HG03354 (cell line): Measurements from ENCODE around the gene GTF2IRD1.
A peak's percentile ranks its signal among the peaks of the same experiment; 100 is the strongest.
"Not testable (repeated sequence)": the region's sequence is repeated elsewhere in the genome, so short reads cannot be mapped to it uniquely, and the experiment has no call there.

Experiments used
- ATAC-seq: cut with Tn5 transposase; IDR thresholded peaks from one replicate; pipeline ENCODE4 v1.9.1; 2021; ENCODE audit warnings: mild to moderate bottlenecking; ENCODE audit not compliant: unreplicated experiment, poor library complexity, severe bottlenecking

The GTF2IRD1 gene, protein sequence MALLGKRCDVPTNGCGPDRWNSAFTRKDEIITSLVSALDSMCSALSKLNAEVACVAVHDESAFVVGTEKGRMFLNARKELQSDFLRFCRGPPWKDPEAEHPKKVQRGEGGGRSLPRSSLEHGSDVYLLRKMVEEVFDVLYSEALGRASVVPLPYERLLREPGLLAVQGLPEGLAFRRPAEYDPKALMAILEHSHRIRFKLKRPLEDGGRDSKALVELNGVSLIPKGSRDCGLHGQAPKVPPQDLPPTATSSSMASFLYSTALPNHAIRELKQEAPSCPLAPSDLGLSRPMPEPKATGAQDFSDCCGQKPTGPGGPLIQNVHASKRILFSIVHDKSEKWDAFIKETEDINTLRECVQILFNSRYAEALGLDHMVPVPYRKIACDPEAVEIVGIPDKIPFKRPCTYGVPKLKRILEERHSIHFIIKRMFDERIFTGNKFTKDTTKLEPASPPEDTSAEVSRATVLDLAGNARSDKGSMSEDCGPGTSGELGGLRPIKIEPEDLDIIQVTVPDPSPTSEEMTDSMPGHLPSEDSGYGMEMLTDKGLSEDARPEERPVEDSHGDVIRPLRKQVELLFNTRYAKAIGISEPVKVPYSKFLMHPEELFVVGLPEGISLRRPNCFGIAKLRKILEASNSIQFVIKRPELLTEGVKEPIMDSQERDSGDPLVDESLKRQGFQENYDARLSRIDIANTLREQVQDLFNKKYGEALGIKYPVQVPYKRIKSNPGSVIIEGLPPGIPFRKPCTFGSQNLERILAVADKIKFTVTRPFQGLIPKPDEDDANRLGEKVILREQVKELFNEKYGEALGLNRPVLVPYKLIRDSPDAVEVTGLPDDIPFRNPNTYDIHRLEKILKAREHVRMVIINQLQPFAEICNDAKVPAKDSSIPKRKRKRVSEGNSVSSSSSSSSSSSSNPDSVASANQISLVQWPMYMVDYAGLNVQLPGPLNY

DNA sequence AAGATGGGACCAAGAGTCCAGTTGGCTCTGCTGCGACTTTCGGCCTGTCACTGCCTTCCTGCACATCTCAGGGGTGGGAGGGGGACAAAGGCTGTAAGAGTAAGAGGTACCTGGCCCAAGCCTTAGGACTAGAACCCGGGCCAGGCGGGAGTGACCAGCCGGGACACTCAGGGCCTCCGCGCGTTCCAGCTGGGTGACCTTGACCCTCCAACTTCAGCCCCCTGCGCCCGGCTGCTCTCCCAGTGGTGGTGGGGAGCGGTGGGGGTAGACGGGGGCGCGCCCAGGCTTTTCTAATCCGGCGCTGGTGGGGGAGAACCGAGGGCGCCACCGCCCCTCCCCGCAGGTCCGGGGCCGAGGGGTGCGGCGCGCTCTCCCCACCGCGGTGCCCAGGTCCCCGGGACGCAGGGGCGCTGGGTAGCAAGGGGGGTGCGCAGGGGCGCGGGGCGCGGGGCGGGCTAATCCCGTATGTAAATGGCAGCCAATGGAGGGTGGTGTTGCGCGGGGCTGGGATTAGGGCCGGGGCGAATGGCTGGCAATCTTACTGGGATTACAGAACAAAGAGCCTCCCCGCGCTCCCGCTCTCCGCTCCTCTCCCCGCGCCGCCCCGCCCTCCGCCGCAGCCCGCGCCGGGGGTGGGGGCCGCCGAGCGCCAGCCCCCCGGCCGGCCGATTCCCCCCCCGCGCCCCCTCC is at the start of gene GTF2IRD1:
GTF2IRD1 (plus strand) TSS at position 585 of the 690 bp plus-strand sequence. CDS start 54,175 bp downstream, outside the sequence.
- peak; percentile 31 for ATAC-seq

DNA sequence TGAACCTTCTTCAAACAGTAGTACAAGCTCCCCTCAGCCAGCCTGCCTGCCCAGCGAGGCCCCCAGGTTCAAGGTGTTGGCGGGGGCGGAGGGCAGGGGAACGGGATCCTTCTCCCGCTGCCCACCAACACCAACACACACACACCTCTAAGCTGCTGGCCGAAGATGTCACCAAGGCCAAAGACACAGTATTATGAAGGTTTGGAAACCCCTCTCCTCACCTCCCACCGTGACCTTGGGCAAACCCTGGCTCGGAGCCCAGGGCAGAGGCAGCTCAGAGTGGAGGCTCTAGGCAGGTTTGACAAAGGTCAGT is 49.4 kb upstream of the GTF2IRD1 start:
- ATAC-seq = no peak

DNA sequence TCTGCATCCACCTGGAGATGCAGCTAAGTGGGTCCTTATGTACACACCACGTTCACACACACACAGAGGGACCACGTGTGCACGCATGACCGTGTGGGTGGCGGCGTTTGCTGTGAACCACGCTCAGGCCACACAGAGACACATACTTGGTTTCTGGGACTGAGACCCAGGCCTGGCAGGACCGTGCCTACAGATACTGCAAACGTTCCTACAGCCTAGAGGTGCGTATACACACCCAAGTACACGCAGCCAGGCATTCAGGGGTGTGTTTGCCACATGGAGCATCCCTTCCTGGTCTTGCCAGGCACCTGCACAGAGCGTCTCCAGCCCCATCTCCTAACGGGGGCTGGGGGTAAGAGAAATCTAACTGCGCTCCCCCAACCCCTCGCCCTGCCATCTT is 49.0 kb upstream of the GTF2IRD1 start:
- ATAC-seq = no peak

DNA sequence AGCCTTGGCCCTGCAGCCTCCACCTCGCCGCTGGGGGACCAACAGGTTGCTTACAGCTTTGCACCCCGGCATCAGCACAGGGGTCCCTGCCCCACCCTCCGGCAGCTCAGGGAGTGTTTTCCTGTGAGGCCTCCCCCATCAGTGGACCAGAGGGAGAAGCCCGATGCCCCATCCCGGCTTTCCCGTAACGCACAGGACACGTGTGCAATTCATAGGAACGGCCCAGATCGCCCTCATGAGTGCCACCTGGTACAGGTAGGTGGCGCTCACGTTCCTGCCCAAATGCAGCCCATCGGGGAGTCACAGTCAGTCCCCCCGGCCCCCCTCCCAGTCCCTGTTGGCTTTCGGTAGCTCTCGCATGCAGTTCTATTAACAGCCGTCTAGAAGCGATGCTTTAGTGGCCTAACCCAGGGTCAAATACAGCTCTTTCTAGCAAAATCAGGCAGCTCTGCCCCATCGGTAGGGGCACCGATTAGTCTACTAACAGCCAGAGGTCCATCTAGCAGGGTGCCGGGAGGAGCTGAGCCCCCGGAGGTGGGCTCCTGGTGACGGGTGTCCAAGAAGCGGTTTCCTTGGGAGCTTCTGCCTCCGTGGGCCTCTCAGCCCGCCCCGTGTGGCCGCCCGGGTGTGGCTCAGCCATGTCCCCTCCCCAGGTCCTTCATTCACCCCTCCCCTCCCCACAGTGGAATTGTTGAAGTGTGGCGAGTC is 48.4 kb upstream of the GTF2IRD1 start:
- ATAC-seq = no peak

DNA sequence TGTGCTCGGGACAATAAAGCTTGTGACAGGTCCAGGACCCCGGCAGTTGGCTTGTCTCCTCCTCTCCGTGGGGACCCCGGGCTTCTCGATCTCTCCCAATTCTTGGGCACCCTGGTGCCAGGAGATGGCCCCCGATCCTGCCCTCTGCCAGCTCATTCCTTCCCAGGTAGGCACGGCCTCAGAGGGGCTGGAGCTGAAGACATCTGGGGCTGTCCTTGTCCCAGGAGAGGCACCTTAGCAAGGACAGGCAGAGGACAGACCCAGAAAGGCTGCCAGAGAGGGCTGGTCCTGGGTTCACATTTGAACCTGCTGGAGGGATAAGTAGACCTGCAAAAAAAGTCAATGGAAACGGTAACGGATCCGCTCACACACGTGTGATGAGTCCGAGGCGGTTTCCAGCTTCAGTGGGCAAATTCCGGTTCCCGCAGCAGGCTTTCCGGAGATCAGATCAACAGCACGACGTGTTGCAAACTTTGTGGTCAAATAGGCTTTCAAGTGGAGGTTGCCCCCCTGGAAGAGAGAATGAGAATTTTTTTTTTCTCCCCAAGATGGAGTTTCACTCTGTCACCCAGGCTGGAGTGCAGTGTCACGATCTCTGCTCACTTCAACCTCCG is 47.7 kb upstream of the GTF2IRD1 start:
- ATAC-seq = no peak

DNA sequence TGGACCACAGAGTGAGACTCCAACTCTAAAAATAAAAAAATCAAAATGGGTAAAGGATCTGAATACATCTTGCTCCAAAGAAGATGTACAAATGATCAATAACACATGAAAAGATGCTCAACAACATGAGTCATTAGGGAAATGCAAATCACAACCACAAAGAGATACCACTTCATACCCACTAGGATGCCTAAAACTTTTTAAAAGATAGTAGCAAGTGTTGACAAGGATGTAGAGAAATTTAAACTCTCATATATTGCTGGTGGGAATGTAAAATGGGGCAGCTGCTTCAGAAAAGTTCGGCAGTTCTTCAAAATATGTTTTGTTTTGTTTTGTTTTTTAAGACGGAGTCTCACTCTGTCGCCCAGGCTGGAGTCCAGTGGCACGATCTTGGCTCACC is 45.7 kb upstream of the GTF2IRD1 start:
- ATAC-seq = no peak

DNA sequence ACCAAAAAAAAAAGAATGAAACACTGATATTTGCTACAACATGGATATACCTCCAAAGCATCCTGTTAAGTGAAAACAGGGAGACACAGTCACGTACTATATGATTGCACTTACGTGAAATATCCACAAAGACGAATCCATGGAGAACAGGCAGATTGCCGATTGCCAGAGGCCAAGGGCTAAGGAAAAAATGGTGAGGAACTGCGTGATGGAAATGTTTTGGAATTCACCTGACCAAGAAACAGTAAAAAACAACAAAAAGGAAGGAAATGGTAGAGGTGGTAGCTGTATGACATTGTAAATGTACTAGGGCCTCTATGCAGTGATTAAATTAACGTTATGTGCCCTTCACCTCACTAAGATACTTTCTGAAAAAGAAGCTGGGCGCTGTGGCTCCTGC is 44.1 kb upstream of the GTF2IRD1 start:
- no peak for ATAC-seq

DNA sequence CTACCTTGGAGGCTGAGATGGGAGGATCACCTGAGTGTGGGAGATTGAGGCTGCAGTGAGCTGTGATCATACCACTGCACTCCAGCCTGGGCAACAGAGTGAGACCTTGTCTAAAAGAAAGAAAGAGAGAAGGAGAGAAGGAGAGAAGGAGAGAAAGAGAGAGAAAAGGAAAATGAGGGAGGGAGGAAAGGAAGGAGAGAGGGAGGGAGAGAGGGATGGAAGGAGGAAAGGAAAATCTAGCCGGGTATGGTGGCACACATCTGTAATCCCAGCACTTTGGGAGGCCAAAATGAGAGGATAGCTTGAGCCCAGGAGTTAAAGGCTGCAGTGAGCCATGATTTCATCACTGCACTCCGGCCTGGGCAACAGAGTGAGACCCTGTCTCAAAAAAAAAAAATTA is 42.9 kb upstream of the GTF2IRD1 start:
- ATAC-seq = no peak

DNA sequence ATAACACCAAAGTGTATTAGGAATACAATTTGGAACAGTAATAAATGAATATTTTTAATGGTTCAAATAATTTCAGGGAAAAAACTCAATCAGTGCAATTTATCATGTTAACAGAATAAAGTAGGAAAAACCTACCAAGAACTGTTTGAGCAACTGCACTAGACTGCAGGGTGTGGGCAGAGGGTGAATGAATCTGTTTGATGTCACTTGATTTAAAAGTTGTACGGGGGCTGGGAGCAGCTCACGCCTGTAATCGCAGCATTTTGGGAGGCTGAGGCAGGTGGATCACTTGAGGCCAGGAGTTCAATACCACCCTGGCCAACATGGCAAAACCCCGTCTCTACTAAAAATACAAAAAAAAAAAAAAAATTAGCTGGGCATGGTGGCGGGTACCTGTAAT is 42.1 kb upstream of the GTF2IRD1 start:
- not testable (repeated sequence) for ATAC-seq

DNA sequence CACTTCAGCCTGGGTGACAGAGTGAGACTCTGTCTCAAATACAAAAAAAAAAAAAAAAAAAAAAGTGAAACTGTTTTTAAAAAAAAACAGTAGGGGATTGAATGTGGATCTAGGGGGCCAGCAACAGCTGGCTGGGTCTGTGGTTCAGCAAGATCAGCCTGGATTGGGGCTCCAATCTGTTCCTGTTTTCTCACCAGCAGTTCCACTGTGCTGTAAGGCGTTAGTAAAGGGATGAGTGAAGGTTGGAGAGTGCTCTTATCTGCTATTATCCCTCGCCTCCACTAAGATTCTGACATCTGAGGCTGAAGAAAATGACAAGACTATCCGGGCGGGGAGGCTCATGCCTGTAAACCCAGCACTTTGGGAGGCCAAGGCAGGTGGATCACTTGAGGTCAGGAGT is 41.6 kb upstream of the GTF2IRD1 start:
- no peak for ATAC-seq

DNA sequence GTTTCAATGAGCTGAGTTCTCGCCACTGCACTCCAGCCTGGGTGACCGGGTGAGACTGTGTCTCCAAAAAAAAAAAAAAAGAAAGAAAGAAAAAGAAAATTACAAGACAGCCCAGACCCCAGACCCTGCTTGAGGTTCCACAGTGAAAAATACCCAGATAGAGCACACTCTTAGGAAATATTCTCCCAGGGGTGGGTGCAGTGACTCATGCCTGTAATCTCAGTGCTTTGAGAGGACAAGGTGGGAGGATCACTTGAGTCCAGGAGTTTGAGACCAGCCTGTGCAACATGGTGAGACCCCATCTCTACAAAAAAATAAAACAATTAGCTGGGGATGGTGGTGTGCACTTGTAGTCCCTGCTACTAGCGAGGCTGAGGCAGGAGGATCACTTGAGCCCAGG is 41.1 kb upstream of the GTF2IRD1 start:
- no peak for ATAC-seq

DNA sequence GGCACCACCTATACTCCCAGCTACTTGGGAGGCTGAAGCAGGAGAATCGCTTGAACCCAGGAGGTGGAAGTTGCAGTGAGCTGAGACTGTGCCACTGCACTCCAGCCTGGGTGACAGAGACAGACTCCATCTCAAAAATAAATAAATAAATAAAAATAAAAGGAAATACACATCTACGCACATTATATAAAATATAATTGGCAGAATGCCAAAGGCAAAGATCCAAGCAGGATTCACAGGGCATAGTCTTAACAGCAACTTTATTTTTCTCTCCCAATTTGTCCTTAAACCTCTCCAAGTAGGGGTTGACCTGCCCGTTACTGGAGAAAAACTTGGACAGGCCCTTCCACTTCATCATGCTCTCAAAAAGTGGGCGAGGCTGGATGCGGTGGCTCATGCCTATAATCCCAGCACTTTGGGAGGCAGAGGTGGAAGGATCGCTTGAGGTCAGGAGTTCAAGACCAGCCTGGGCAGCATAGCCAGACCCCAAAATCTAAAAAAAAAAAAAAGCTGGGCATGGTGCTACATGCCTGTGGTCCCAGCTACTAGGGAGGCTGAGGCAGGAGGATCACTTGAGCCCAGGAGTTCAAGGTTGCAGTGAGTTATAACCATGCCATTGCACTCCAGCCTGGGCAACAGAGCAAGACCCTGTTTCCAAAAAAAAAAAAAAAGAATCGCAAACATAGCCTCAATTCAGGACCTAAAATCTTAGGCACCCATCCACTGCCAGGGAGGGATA is 38.9 kb upstream of the GTF2IRD1 start:
- ATAC-seq = not testable (repeated sequence)

DNA sequence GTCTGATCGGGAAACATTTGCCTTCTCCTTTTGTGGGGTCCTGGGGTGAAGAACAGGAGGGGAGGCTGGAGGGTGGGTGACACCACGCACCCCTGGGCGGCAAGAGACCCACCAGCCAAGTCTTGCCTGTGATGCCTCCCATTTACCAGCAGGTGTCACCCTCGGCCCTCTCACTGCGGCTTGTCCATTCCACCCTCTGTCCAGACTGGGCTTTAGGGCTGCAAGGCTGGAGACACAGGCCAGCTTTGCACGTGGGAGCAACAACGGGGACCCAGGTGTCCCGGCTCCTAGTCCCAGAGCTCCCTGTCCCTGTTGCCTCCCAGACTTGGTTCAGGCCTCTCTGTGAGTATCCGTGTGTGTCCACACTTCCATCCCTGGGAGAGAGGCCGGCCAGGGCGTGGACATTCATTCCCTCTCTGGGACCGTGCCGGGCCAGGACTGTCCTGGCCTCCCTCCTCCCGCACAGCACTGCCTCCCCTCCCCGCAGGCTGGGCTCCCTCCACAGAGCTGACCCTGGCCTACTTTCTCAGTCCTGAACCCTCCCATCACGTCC is 36.2 kb upstream of the GTF2IRD1 start:
- ATAC-seq = no peak

DNA sequence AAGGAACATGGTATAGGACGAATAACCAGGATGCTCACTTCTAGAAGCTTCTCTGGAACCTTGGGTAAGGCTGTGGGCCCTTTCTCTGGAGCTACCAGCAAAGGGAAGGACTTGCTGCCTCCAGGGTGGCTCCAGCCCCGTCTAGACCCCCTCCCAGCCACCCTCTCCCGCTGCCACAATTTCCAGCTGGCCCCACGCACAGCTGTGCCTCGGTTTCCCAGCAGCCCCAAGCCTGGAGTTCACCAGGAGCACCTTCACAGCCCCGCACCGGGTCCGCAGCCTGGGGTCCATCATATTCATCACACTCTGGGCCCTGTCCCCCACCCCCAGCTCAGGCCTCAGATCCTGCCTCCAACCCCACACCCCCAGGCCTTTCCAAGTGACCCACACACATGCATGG is 35.6 kb upstream of the GTF2IRD1 start:
- ATAC-seq = no peak

DNA sequence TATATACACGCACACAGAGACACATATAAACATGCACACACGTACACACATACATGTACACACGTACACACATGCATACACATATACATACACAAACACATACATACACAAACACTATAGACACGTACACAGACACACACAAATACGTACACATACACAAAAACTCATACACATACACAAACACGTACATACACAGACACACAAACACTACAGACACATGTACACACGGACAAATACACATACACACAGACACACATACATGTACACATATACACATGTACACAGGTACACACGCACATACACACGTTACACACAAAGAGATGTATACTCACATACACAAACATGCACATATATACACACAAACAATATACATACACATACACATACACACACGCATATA is 35.2 kb upstream of the GTF2IRD1 start:
- no peak for ATAC-seq

DNA sequence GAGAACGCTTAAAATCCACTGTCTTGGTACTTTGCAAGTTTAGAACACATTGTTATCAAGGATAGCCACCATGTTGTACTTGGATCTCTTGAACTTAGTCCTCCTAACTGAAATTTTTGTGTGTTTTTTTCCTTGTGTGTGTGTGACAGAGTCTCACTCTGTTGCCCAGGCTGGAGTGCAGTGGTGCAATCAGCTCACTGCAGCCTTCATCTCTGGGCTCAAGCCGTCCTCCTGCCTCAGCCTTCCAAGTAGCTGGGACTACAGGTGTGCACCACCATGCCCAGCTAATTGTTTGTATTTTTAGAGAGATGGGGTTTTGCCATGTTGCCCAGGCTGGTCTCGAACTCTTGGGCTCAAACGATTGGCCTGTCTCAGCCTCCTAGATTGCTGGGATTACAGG is 34.5 kb upstream of the GTF2IRD1 start:
- ATAC-seq = not testable (repeated sequence)

DNA sequence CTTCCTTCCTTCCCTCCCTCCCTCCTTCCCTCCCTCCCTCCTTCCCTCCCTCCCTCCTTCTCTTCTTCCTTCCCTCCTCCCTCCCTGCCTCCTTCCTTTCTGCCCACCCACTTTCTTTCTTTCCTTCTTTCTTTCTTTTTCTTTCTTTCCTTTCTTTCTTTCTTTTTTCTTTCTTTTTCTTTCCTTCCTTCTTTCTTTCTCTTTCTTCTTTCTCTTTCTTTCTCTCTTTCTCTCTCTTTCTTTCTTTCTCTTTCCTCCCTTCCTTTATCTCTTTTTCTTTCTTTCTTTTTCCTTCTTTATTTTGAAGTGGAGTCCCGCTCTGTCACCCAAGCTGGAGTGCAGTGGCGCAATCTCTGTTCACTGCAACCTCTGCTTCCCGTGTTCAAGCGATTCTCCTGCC is 33.7 kb upstream of the GTF2IRD1 start:
- ATAC-seq = no peak

DNA sequence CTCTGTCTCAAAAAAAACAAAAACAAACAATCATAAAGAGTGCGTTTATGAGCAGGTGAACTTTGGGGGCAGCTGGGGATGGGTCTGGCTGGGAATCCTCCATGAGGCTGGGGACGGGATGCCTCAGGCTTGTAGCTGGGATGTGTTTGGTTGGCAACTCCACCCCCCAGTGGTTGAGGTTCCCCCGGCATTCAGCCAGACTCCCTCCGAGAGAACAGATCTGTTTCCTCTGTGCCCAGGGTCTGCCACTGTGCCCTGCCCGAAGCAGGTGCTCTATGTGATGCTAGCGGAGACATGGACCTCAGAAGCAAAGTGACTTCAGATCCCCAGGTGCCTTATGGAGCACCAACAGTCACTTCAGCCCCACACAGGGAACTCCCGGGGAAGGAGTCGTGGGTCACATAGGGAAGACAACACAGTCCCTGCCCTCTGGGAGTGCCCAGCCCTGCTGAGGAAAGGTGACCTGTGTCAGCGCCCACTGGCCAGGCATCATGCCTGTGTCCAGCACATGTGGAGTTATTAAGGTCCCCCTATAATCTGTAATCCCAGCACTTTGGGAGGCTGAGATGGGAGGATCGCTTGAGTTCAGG is 29.3 kb upstream of the GTF2IRD1 start:
- ATAC-seq = no peak
